ENCODE measurements around the gene FCRL1. TPM values are rescaled to one million over a fixed set of nuclear protein-coding genes. Genes with fewer than 3 reads are reported as not detected.

The FCRL1 gene
- total RNA-seq, 1 experiment from 2014 or later = 0.28 TPM

Small RNA genes within 50 kb of the gene (small RNA-seq; reads per million reads assigned to genes)
- not detected for gene MRPS21P2

Other genes with a start within 250 kb of the FCRL1 start
- not detected in 2 replicates for gene FCRL4, start 222.0 kb downstream of the FCRL1 start, total RNA-seq (2014; rRNA removed; shearing (Covaris generic))
- gene FCRL3, start 119.4 kb downstream of the FCRL1 start, total RNA-seq (2014; rRNA removed; shearing (Covaris generic)) = not detected in 2 replicates
- gene FCRL2, start 43.0 kb downstream of the FCRL1 start, total RNA-seq (2014; rRNA removed; shearing (Covaris generic)) = not detected in 2 replicates
- gene CD5L, start 21.7 kb upstream of the FCRL1 start, total RNA-seq (2014; rRNA removed; shearing (Covaris generic)) = not detected in 2 replicates
- 6.8 and 7.3 TPM in 2 replicates for gene KIRREL1, start 173.5 kb upstream of the FCRL1 start, total RNA-seq (2014; rRNA removed; shearing (Covaris generic))

All from HT-29 (cell line).